Nephron (organoid): ENCODE measurements around the gene IQCF6.

ENCODE experiments used
- H3K27ac Mint-ChIP-seq, 3 experiments: 2 replicates each; pipeline ENCODE4 v1.8.0; 2020; ENCODE audit warnings: mixed read lengths in 3 of 3, mild to moderate bottlenecking in 2 of 3, moderate library complexity in 1 of 3
- H3K27me3 Mint-ChIP-seq: 2 replicates; pipeline ENCODE4 v1.8.0; 2021; ENCODE audit warnings: low read depth, mild to moderate bottlenecking, moderate library complexity, mixed read lengths
- H3K36me3 Mint-ChIP-seq: 2 replicates; pipeline ENCODE4 v1.8.0; 2020; ENCODE audit warnings: low read depth, mixed read lengths
- H3K4me1 Mint-ChIP-seq: 2 replicates; pipeline ENCODE4 v1.8.0; 2020; ENCODE audit warnings: mixed read lengths
- H3K4me3 Mint-ChIP-seq, 3 experiments: 2 replicates each; pipeline ENCODE4 v1.8.0; 2020; ENCODE audit warnings: mild to moderate bottlenecking in 3 of 3, mixed read lengths in 3 of 3, moderate library complexity in 2 of 3
- H3K9me3 Mint-ChIP-seq: 2 replicates; pipeline ENCODE4 v1.8.0; 2020; ENCODE audit warnings: mixed read lengths
- CTCF ChIP-seq, 3 experiments: fragments of 200-600 bp; sonication (generic); IDR thresholded peaks; one replicate each; pipeline ENCODE4 v1.5.0; 2021; ENCODE audit warnings: antibody characterized with exemption in 3 of 3; ENCODE audit not compliant: unreplicated experiment in 3 of 3

The IQCF6 gene

GRCh38 chr3:51799879-51800749, 21.1 kb upstream of the IQCF6 start:
- Mint-ChIP-seq H3K27ac (no peak overlapping the region), H3K4me1 (peaks cover 5% of the 10 kb centered on the region), H3K27me3 (peaks cover 21% of the 10 kb centered on the region), H3K9me3 (no peaks in the 10 kb centered on the region), H3K4me3 (no peak overlapping the region), H3K36me3 (no peaks in the 10 kb centered on the region)
- TF ChIP-seq CTCF (IDR thresholded peaks at IDR 0.05; ENCODE audit: unreplicated experiment in 3 of 3), result peak; percentile 75 to 84 (median 82)

- no peak overlapping the region for H3K27ac Mint-ChIP-seq
Measured at GRCh38 chr3:51798411-51798963, 19.4 kb upstream of the IQCF6 start.

GRCh38 chr3:51796854-51797253, 17.8 kb upstream of the IQCF6 start:
- Mint-ChIP-seq H3K27me3 (peaks cover 21% of the 10 kb centered on the region), H3K27ac (no peak overlapping the region), H3K9me3 (no peaks in the 10 kb centered on the region)

More at GRCh38 chr3:51798411-51798963, 19.4 kb upstream of the IQCF6 start:
- Mint-ChIP-seq H3K9me3 (no peaks in the 10 kb centered on the region), H3K4me1 (peaks cover 5% of the 10 kb centered on the region), H3K4me3 (no peak overlapping the region), H3K36me3 (no peaks in the 10 kb centered on the region), H3K27me3 (peaks cover 25% of the 10 kb centered on the region)
- TF ChIP-seq CTCF (IDR thresholded peaks at IDR 0.05; ENCODE audit: unreplicated experiment in 3 of 3), result no peak

GRCh38 chr3:51794206-51794605, 15.2 kb upstream of the IQCF6 start:
- Mint-ChIP-seq H3K27ac (no peak overlapping the region), H3K4me3 (no peak overlapping the region), H3K27me3 (peaks cover 21% of the 10 kb centered on the region), H3K36me3 (no peaks in the 10 kb centered on the region), H3K4me1 (no peaks in the 10 kb centered on the region), H3K9me3 (no peaks in the 10 kb centered on the region)
- TF ChIP-seq CTCF (IDR thresholded peaks at IDR 0.05; ENCODE audit: unreplicated experiment in 3 of 3), result no peak

More at GRCh38 chr3:51796854-51797253, 17.8 kb upstream of the IQCF6 start:
- H3K36me3 Mint-ChIP-seq, result no peaks in the 10 kb centered on the region
- no peak for TF ChIP-seq CTCF (IDR thresholded peaks at IDR 0.05; ENCODE audit: unreplicated experiment in 3 of 3)
- peaks cover 5% of the 10 kb centered on the region for H3K4me1 Mint-ChIP-seq
- H3K4me3 Mint-ChIP-seq, result no peak overlapping the region

- no peaks in the 10 kb centered on the region for H3K4me1 Mint-ChIP-seq
- TF ChIP-seq CTCF (IDR thresholded peaks at IDR 0.05; ENCODE audit: unreplicated experiment in 3 of 3), result no peak
- no peak overlapping the region for H3K4me3 Mint-ChIP-seq
- no peaks in the 10 kb centered on the region for H3K36me3 Mint-ChIP-seq
- H3K27ac Mint-ChIP-seq, result no peak overlapping the region
- no peaks in the 10 kb centered on the region for H3K9me3 Mint-ChIP-seq
- peaks cover 26% of the 10 kb centered on the region for H3K27me3 Mint-ChIP-seq
Measured at GRCh38 chr3:51792206-51792605, 13.2 kb upstream of the IQCF6 start.
